ENCODE measurements around the gene RHBDD2.
"Not testable (repeated sequence)": the region's sequence is repeated elsewhere in the genome, so short reads cannot be mapped to it uniquely, and the experiment has no call there.

- not testable (repeated sequence) for TF ChIP-seq CTCF (IDR thresholded peaks at IDR 0.05; ENCODE audit: low read length); EZH2 (IDR thresholded peaks at IDR 0.05; ENCODE audit: borderline replicate concordance, low read length)
Observed at GRCh38 chr7:75833662-75834061, 45.2 kb upstream of the RHBDD2 start.

All from OCI-LY1 (cell line).